Activated CD8-positive, alpha-beta memory T cell treated with anti-CD3 and anti-CD28 coated beads, Interleukin-2, amount 10 ng/mL, durations not matched to agents 7 days and 5 days (primary cell): Measurements from ENCODE around the gene MEGF6. TPM values are rescaled to one million over a fixed set of nuclear protein-coding genes. Genes with fewer than 3 reads are reported as not detected.
A peak's percentile ranks its signal among the peaks of the same experiment; 100 is the strongest.

Source experiments
- ATAC-seq: fragments of 150-1000 bp; cut with Tn5 transposase; one replicate; pipeline ENCODE4 v1.10.0; 2021; ENCODE audit warnings: moderate library complexity
- CTCF ChIA-PET: fragments of 350-600 bp; sonication (Branson Sonifier 250); formaldehyde crosslinking; loops from one replicate; lab custom pipeline; 2021; ENCODE audit warnings: antibody characterized with exemption; lab: Charles Lee
- DNase-seq: peaks from one replicate; pipeline ENCODE4 v3.0.0-alpha.2; 2020
- H3K27ac Mint-ChIP-seq: one replicate; pipeline ENCODE4 v1.8.0; 2021; ENCODE audit warnings: mild to moderate bottlenecking, mixed read lengths
- H3K27me3 Mint-ChIP-seq: one replicate; pipeline ENCODE4 v1.8.0; 2021; ENCODE audit warnings: mixed read lengths
- H3K36me3 Mint-ChIP-seq: one replicate; pipeline ENCODE4 v1.8.0; 2021; ENCODE audit warnings: mild to moderate bottlenecking, mixed read lengths
- H3K4me1 Mint-ChIP-seq: one replicate; pipeline ENCODE4 v1.8.0; 2021; ENCODE audit warnings: mixed read lengths
- H3K4me3 Mint-ChIP-seq: one replicate; pipeline ENCODE4 v1.8.0; 2021; ENCODE audit warnings: mild to moderate bottlenecking, moderate library complexity, mixed read lengths
- H3K9me3 Mint-ChIP-seq: one replicate; pipeline ENCODE4 v1.8.0; 2022; ENCODE audit warnings: low read depth, mixed read lengths
- total RNA-seq, 2 experiments: library from RNA; stranded (reverse); gene quantifications; one replicate each; pipeline ENCODE4 v1.2.3, GENCODE V29; 2021

MEGF6 gene
- total RNA-seq, 2 experiments from 2014 or later, result 2.1 to 11.2 TPM

DNA sequence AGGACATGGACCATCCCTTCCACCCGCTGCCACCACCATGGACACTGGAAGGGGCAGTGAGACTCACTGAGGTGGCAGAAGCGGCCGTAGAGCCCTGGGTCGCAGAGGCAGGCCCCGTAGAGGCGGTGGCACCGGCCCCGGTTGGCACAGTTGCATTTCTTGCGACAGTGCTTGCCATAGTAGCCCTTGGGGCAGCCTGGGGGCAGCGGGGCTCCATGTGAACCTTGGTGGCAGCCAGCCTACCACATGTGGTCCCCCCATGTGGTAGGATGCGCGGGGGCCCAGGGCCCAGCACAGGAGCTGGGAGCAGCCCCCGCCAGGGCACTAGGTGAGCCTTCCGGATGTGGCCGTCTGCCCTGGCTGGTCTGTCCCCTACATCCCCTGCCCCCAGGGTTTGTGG lies 105.3 kb downstream of the MEGF6 start:
- Mint-ChIP-seq H3K4me3 (no peak overlapping the region), H3K36me3 (no peaks in the 10 kb centered on the region), H3K4me1 (no peaks in the 10 kb centered on the region), H3K27me3 (no peaks in the 10 kb centered on the region), H3K9me3 (no peaks in the 10 kb centered on the region), H3K27ac (no peak overlapping the region)
- ATAC-seq, result no peak
- CTCF ChIA-PET, result no interaction called here
- no peak for DNase-seq

DNA sequence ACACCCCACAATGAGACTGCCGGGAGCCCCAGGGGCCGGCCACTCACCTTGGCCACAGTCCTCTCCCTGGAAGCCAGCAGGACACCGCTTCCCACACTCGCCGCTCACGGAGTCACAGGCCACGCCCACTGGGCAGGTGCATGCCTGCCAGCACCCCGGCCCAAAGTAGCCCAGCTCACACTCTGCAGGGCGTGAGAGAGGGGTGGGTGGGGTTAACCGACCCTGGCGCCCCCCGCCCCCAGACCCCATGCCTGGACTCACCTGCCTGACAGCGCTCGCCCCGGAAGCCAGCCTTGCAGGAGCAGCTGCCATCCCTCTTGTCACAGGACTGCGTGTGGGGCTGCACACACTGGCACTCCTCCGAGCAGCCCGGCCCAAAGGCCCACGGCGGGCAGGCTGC lies 106.1 kb downstream of the MEGF6 start:
- DNase-seq (no peak), ATAC-seq (no peak)
- no peak overlapping the region for H3K27ac Mint-ChIP-seq
- no peak overlapping the region for H3K4me3 Mint-ChIP-seq
- no peaks in the 10 kb centered on the region for H3K36me3 Mint-ChIP-seq
- no peaks in the 10 kb centered on the region for H3K4me1 Mint-ChIP-seq
- H3K27me3 Mint-ChIP-seq, result no peaks in the 10 kb centered on the region
- no peaks in the 10 kb centered on the region for H3K9me3 Mint-ChIP-seq
- CTCF ChIA-PET, result interaction anchor here (1.3 kb wide), 1 partner anchor 114 kb away, joined by 3 read pairs; no protein-coding TSS in a partner anchor

DNA sequence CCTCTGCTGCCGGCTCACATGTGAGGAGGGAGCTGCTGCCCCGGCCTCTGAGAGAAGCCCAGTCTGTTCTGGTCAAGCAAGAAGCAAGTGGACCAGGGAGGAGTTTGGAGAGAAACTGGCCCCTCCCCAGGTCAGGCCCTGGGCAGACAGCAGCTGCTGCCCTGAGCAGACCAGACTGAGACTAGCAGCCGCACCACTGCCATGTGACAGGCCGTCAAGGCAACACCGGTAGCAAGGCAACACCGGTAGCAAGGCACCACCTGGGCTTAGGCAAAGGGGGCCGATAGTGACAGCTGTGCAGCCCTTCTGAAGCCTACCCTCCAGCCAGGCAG lies 106.5 kb downstream of the MEGF6 start:
- Mint-ChIP-seq H3K4me1 (no peaks in the 10 kb centered on the region), H3K27me3 (no peaks in the 10 kb centered on the region), H3K27ac (no peak overlapping the region), H3K4me3 (no peak overlapping the region), H3K36me3 (no peaks in the 10 kb centered on the region), H3K9me3 (no peaks in the 10 kb centered on the region)
- DNase-seq (no peak), ATAC-seq (no peak)
- CTCF ChIA-PET, result interaction anchor here (1.3 to 1.6 kb wide), 2 partner anchors 14 to 114 kb away, joined by 3 to 5 read pairs; no protein-coding TSS in a partner anchor

DNA sequence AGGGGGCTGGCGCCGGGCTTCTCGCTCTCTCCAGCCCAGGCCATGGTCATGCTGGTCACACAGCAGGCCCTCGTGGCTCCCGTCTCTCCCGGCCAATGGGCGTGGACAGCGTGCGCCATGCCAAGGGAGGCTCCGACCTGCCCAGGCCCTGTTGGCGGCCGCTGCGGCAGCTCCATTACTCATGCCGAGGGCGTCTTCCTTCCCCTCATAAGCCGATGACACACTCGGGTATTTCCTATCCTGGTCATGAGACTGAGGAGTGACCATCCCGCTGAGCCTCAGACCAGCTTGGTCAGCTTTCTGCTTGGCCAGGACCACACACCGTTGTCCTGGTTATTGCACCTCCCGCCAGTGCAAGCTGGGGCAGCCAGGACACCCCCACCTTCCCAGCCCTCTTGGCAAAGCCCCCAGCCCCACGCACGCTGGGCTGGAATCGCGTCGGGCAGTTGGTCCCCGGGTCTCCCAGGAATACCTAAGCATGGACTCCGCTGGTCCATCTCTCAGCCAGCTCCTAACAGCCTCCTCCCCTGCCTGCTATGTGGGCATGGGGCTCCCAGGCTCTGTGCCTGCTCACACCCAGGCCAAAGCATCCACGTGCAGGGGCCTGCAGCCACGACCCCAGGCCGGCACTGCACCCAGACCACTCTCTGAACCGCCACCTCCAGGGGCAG lies 107.0 kb downstream of the MEGF6 start:
- no peak for DNase-seq
- H3K36me3 Mint-ChIP-seq, result no peaks in the 10 kb centered on the region
- CTCF ChIA-PET, result interaction anchor here (1.3 to 1.6 kb wide), 2 partner anchors 13 to 115 kb away, joined by 3 to 5 read pairs; no protein-coding TSS in a partner anchor
- H3K27me3 Mint-ChIP-seq, result no peaks in the 10 kb centered on the region
- no peaks in the 10 kb centered on the region for H3K4me1 Mint-ChIP-seq
- H3K27ac Mint-ChIP-seq, result no peak overlapping the region
- ATAC-seq, result no peak
- no peaks in the 10 kb centered on the region for H3K9me3 Mint-ChIP-seq
- H3K4me3 Mint-ChIP-seq, result no peak overlapping the region

DNA sequence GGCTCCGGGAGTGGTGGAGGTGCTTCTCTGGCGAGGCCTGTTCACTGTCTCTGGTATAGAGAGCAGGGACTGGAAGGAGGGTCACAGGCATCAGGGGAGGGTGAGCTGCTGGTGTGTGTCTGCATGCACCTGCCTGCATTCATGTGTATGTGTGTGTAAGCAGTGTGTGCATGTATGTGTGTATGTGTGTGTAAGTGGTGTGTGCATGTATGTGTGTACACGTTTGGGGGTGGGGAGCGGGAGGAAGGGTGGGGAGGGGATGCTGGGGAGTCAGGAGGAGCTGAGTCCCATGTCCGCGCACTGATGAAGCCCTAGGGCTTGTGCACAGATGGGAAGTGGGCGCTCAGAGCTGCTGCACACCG lies 107.8 kb downstream of the MEGF6 start:
- no peak overlapping the region for H3K4me3 Mint-ChIP-seq
- no peaks in the 10 kb centered on the region for H3K4me1 Mint-ChIP-seq
- H3K27ac Mint-ChIP-seq, result no peak overlapping the region
- ATAC-seq, result no peak
- CTCF ChIA-PET, result interaction anchor here (1.6 kb wide), 1 partner anchor 13 kb away, joined by 5 read pairs; no protein-coding TSS in a partner anchor
- H3K9me3 Mint-ChIP-seq, result no peaks in the 10 kb centered on the region
- no peak for DNase-seq
- no peaks in the 10 kb centered on the region for H3K36me3 Mint-ChIP-seq
- no peaks in the 10 kb centered on the region for H3K27me3 Mint-ChIP-seq

DNA sequence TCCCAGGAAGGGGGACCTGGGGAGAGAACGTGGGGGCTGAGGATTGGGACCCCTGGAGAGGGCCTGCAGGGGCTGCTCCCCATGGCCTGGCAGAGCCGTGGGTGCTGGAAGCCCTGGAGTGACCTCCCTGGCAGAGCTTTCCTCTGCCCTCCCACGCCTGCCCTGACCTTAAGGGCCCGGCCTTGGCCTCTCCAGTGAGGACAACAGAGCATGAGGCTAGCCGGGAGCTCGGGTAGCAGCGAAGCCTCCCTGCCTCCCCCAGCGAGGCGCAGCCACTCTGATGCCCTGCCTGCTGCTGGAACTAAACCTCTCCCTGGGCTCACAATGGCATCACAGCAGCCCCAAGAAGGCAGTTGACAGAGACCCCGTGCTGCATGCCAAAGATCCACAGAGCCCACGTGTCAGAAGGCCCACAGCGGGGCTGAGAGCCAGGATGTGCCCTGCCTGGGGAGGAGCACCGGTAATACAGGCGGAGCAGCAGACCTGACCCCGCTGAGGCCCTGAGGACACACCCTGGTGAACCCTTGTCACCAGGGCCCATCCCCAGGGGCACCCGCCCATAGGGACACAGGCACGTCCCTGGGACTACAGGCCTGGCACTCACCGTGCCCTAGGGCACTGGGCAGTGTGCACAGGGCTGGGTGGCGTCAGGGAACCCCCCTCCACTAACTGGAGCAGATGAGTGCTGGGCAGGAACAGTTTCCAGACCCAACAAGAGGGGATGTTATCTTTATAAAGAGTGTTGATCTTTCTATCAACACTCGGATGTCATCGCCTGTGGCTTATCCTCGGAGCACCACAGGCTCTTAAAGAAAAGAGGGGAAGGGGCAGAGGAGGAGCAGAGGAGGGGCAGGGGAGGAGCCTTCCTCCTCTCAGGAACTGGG lies 108.4 kb downstream of the MEGF6 start:
- H3K9me3 Mint-ChIP-seq, result no peaks in the 10 kb centered on the region
- no peaks in the 10 kb centered on the region for H3K36me3 Mint-ChIP-seq
- DNase-seq (no peak), ATAC-seq (no peak)
- H3K27me3 Mint-ChIP-seq, result no peaks in the 10 kb centered on the region
- no peak overlapping the region for H3K27ac Mint-ChIP-seq
- no peaks in the 10 kb centered on the region for H3K4me1 Mint-ChIP-seq
- CTCF ChIA-PET, result interaction anchor here (1.6 kb wide), 1 partner anchor 12 kb away, joined by 5 read pairs; no protein-coding TSS in a partner anchor
- no peak overlapping the region for H3K4me3 Mint-ChIP-seq

DNA sequence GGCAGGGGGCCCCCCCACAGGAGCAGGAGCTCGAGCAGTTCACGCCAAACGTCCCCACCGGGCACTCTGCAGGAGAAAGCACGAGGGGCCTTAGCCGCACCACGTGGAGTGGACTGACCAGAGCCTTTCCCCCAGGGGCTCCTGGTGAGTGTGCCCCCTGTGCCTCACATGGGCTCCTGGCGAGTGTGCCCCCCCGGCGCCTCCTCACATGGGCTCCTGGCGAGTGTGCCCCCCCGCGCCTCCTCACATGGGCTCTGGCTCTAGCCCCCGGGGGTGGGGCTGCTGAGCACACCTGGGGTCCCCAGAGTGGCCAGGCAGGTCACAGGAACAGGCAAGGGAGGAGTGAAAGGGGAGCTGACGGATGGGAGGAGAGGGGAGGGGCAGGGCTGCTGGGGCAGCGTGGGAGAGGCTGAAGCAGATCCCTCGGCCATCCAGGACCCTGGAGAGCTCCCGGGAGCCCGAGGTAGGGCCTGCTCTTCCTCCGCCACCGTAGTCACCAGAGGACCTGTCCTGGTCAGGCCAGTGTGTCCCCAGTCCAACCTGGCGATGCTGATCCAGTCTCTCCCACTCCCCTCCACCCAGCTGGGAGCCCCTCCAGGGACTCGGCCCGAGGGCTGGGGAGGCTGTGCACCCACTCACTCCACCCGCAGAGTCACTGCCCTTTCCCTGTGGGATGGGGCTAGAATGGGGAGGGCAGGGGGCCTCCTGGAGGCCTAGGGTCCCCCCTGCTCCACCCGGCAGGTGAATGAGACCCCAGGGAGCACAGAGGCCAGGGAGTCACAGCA lies 109.3 kb downstream of the MEGF6 start:
- CTCF ChIA-PET, result no interaction called here
- peak; percentile 48 for ATAC-seq
- no peak for DNase-seq
- no peak overlapping the region for H3K27ac Mint-ChIP-seq
- H3K36me3 Mint-ChIP-seq, result no peaks in the 10 kb centered on the region
- no peaks in the 10 kb centered on the region for H3K27me3 Mint-ChIP-seq
- no peaks in the 10 kb centered on the region for H3K9me3 Mint-ChIP-seq
- no peak overlapping the region for H3K4me3 Mint-ChIP-seq
- no peaks in the 10 kb centered on the region for H3K4me1 Mint-ChIP-seq

DNA sequence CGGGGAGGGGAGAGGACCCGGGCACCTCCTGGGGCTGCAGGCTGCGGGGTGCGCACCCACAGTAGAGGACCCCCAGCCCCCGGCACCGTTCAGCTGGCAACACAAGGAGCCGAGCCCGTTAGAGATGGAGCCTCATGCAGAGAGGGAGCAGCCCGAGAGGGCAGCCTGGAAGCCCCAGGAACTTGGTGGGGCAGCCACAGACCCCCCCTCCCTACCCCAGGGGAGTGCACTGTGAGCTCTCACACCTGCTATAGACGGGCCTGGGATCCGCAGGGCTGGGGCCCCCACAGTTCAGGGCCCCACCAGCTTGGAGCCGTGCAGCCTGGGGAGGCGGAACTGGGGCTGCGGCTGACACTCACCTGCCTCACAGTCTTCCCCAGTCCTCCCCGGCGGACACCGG lies 109.9 kb downstream of the MEGF6 start:
- no peaks in the 10 kb centered on the region for H3K9me3 Mint-ChIP-seq
- no peaks in the 10 kb centered on the region for H3K27me3 Mint-ChIP-seq
- CTCF ChIA-PET, result no interaction called here
- H3K4me3 Mint-ChIP-seq, result no peak overlapping the region
- H3K27ac Mint-ChIP-seq, result no peak overlapping the region
- ATAC-seq (no peak), DNase-seq (no peak)
- H3K36me3 Mint-ChIP-seq, result no peaks in the 10 kb centered on the region
- no peaks in the 10 kb centered on the region for H3K4me1 Mint-ChIP-seq

DNA sequence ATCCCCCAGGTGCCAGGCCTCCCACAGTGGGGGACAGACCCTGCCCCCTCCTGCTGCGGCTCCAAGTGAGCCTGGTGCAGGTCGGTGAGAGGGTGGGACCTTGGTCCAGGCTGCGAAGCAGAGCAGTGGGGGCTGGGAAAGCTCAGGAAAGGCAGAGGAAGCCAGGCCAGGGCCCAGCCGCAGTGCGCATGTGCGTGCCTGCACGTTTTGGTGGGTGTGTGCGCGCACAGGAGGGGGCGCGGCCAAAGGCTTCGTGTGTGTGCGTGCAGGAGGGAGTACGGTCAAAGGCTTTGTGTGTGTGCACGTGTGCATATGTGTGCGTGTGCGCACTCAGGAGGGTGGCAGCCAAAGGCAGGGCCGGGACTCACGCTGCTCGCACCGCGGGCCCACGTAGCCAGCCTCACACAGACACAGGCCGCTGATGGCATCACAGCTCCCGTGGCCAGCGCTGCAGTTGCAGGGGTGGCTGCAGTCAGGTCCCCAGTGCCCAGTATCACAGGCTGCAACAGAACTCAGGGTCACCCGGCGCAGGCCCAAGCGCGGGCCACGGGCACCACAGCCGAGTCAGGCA lies 111.0 kb downstream of the MEGF6 start:
- Mint-ChIP-seq H3K36me3 (no peaks in the 10 kb centered on the region), H3K27ac (no peak overlapping the region), H3K4me3 (no peak overlapping the region), H3K27me3 (no peaks in the 10 kb centered on the region), H3K9me3 (no peaks in the 10 kb centered on the region), H3K4me1 (no peaks in the 10 kb centered on the region)
- DNase-seq (no peak), ATAC-seq (no peak)
- CTCF ChIA-PET, result no interaction called here

DNA sequence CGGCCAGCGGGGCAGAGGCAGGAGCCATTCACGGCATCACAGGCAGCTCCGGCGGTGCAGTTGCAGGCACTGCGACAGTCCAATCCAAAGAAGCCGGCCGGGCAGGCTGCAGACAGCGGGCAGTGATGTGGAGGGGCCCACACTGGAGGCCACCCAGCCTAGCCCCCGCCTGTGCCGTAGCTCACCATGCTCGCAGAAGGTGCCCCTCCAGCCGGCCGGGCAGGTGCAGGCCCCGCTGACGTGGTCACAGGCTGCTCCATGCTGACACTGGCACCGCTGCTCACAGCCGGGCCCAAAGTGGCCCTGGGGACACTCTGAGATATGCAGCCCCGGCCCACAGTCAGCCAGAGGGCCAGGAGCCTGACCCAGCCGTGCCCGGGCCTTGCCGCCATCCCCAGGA lies 111.7 kb downstream of the MEGF6 start:
- no peaks in the 10 kb centered on the region for H3K4me1 Mint-ChIP-seq
- no peaks in the 10 kb centered on the region for H3K27me3 Mint-ChIP-seq
- no peaks in the 10 kb centered on the region for H3K9me3 Mint-ChIP-seq
- DNase-seq, result no peak
- CTCF ChIA-PET, result no interaction called here
- H3K36me3 Mint-ChIP-seq, result no peaks in the 10 kb centered on the region
- H3K4me3 Mint-ChIP-seq, result no peak overlapping the region
- ATAC-seq, result no peak
- no peak overlapping the region for H3K27ac Mint-ChIP-seq

DNA sequence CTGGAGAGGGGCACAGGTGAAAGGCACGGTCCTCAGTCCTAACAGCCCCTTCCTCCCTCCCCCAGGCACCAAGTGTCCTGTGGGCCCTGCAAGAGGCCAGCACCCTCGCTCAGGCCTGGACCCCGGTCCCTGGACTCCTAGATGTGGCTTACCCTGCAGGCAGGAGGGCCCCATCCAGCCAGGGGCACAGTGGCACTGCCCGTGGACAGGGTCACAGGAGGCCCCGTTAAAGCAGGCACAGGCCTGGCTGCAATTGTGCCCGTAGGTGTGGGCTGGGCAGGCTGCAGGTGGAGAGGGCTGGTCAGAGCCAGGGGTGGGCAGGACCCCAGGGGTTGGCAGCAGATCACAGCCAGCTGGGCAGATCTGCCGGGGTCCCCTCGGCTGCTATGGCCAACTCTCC lies 112.3 kb downstream of the MEGF6 start:
- Mint-ChIP-seq H3K4me3 (no peak overlapping the region), H3K9me3 (no peaks in the 10 kb centered on the region), H3K27ac (no peak overlapping the region), H3K36me3 (no peaks in the 10 kb centered on the region), H3K4me1 (no peaks in the 10 kb centered on the region), H3K27me3 (no peaks in the 10 kb centered on the region)
- ATAC-seq (no peak), DNase-seq (no peak)
- CTCF ChIA-PET, result no interaction called here

DNA sequence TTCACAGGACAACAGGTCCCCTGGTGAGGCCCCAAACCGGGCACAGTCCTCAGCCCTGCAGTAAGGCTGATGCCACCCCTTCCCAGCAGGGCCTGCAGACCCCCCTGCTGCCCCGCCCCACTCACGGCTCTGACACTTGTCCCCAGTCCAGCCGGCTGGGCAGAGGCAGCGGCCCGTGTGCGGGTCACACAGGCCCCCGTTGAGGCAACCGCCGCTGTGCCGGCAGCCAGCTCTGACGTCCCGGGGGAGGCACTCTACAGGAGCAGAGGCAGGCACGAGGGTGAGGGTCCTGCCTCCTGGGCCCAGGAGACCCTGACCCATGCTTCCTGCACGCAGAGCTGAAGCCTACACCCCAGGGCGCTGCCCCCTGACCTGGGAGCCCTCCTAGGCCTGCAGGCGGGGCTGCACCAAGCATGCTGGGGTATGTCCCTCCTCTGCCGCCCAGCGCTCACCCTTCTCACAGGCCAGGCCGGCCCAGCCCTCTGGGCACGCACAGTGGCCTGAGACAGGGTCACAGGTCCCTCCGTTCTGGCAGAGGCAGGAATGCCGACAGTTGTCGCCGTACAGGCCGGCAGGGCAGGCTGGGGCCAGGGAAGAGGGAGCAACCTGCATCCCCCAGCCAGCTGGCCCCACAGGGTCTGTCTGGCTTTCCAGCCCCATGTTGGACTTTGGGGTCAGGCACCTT lies 112.9 kb downstream of the MEGF6 start:
- Mint-ChIP-seq H3K36me3 (no peaks in the 10 kb centered on the region), H3K4me3 (no peak overlapping the region), H3K27ac (no peak overlapping the region), H3K27me3 (no peaks in the 10 kb centered on the region), H3K9me3 (no peaks in the 10 kb centered on the region), H3K4me1 (no peaks in the 10 kb centered on the region)
- no peak for DNase-seq
- CTCF ChIA-PET, result no interaction called here
- no peak for ATAC-seq

DNA sequence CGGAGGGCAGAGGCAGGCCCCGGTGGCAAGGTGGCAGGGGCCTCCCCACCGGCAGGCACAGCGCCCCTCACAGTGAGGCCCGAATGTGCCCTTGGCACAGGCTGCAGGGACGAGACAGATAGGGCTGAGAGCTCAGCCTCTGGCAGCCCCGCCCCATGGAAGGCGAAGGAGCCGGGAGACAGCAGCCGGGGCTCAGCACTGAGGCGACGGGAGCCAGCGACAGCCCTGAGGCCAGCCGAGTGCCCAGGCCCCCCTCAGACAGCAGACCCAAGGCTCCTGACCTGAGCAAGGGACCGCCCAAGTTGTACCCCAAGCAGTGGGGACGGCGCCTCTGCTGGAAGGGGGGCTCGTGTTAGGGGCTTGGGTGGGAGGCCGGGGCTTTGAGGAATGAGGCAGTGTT lies 113.8 kb downstream of the MEGF6 start:
- Mint-ChIP-seq H3K9me3 (no peaks in the 10 kb centered on the region), H3K36me3 (no peaks in the 10 kb centered on the region), H3K4me3 (no peak overlapping the region), H3K27ac (no peak overlapping the region), H3K27me3 (no peaks in the 10 kb centered on the region), H3K4me1 (no peaks in the 10 kb centered on the region)
- CTCF ChIA-PET, result no interaction called here
- no peak for DNase-seq
- no peak for ATAC-seq
